NCI-H2081 treated with DMSO at 0.1 percent for 48 hours (cell line): ENCODE results near the gene DBP.
"Not testable (repeated sequence)": the region's sequence is repeated elsewhere in the genome, so short reads cannot be mapped to it uniquely, and the experiment has no call there.

Experiments used
- DNase-seq: peaks from one replicate; lab custom pipeline; 2025; lab: John Stamatoyannopoulos, UW

DBP gene

DNA sequence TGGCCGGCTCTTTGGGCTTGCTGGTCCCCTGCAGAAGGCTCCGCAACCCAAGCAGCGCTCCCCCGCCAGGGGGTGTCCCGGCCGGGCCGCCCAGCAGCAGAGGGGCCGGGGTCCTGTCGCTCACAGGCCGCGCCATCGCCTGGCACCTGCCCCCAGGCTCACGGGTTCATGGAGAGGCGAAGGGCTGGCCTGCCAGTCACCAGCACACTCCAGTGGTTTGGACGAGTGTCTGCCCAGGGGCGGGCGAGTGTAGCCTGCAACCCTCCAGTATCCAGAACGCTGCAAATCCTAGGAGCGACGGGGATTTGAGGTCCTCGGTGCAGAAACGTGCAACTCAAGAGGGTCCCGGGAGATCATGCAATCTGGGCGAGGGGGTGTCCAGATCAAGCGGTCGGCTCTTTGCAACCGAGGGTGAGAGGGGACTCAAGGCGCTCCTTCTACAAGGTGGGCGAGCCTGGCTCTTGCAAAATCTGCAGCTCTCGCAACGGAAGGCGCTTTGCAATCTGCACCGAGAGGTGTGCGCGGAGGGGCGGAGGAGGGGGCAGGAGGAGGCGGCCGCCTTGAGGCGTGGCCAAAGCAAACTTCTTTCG lies at the start of gene DBP:
Gene DBP (minus strand): TSS at position 521 of the 590 bp plus-strand sequence. CDS start 385 bp downstream, at position 136.
- no peak for DNase-seq

- DNase-seq = not testable (repeated sequence)
Observed at GRCh38 chr19:48686637-48687036, 49.5 kb upstream of the DBP start.

- no peak for DNase-seq
Observed at GRCh38 chr19:48686088-48686487, 48.9 kb upstream of the DBP start.

GRCh38 chr19:48685583-48685982 lies 48.4 kb upstream of the DBP start:
- DNase-seq = no peak

- no peak for DNase-seq
Observed at GRCh38 chr19:48683349-48683748, 46.2 kb upstream of the DBP start.

DNA sequence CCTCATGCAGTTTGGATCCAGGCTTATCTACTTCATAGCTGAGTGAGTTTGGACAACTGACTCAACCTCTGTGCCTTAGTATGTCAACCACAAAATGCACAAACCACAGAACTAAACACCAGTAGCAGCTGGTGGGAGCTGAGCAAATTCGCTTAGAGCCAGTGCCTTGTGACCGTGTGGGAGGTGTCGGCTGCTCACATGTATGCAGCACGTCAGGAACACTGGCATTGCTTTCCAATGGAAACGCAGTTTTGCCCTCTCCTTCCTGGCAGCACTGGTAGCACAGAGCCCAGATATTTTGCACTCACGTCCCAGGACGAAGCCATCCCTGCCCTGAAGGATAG lies 43.9 kb upstream of the DBP start:
- no peak for DNase-seq

- DNase-seq = no peak
Observed at GRCh38 chr19:48680436-48681126, 43.4 kb upstream of the DBP start.

GRCh38 chr19:48680006-48680405 lies 42.8 kb upstream of the DBP start:
- DNase-seq = not testable (repeated sequence)

DNA sequence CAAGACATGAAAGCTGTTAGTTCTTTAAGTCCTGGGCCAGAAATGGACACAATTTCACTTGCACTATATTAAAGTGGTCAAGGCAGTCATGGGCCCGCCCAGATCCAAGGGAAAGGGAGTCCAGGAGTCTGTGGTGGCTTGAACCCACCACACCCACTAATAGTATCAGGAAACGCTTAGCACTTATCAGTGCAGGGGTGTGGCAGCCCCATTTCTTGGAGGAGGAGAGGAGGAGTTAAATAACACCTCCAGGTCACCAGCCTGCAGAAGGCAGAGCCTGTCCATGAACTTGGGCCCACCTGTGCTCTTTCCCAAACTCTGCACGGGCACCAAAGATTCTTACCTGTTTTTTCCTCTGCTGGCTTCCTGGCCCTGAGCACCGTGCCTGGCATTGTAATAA lies 41.0 kb upstream of the DBP start:
- DNase-seq = no peak

DNA sequence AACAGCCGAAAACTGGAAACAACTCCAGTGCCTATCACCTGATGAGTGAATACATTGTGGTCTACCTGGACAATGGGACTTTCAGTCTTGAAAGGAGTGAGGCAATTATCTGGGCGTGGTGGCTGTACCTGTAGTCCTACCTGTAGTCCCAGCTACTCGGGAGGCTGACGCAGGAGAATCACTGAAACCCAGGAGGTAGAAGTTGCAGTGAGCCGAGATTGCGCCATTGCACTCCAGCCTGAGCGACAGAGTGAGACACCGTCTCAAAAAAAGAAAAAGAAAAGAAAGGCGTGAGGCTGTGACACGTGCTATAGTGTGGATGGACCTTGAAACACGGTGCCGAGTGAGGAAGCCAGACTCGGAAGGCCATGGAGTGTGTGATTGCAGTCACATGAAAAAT lies 39.7 kb upstream of the DBP start:
- DNase-seq = no peak

DNA sequence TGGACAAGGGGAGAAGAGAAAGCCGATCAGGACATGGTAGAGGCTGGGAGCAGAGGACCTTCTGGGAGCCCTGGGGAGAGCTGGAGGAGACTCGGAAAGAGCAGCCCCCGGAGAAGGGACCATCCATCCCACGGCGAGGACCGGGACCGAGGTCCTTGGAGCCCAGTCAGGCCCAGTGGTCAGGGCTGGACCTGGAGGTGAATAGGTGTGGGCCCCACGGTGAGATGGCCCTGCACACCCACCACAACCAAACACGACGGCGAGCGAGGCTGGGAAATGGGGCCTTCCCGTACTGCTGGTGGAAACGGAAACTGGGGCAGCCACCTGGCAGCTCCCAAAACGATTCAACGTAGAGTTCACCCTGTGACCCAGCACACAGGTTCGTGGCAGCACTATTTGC lies 39.3 kb upstream of the DBP start:
- no peak for DNase-seq

- no peak for DNase-seq
Observed at GRCh38 chr19:48674921-48675824, 38.0 kb upstream of the DBP start.

GRCh38 chr19:48674216-48674809 lies 37.1 kb upstream of the DBP start:
- no peak for DNase-seq

DNA sequence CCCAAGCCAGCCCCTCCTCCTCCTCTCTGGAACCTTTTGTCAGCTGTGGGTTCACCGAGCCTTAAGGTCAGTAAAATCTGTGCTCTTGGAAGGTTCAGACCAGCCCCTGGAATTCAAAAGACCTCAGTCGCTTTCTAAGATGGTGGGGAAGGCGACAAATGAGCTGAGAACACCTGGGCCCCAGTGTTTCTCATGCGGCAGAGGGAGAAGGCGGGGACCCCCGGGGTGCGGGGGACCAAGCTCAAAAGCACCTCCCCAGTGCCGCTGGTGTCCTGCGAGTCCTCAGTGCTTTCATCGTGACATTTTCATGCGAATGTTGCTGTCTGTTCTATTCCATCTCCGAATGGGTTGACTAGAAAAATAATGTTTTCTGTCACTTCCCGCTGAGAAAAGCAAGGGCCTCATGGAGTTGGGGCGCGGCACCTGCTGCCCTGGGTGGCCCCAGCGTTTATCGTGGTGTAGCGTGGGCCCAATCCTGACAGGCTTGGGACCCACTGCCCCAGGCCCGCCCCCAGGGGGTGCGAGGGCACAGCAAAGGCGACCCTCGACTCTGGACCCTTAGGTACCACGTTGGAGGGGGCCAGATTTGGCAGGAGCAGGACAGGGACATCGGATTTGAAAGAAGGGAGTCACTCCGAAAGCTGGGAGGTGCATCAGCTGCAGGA lies 36.4 kb upstream of the DBP start:
- no peak for DNase-seq

- no peak for DNase-seq
Observed at GRCh38 chr19:48672994-48673393, 35.8 kb upstream of the DBP start, which contains the start of gene NTN5. TSS of gene NTN5 (minus strand) at chr19:48673017. CDS start at chr19:48670986, 2,031 bp downstream.

- DNase-seq = no peak
Observed at GRCh38 chr19:48671446-48671995, 34.3 kb upstream of the DBP start.

- no peak for DNase-seq
Observed at GRCh38 chr19:48670699-48671445, 33.7 kb upstream of the DBP start.

GRCh38 chr19:48669903-48670668 lies 32.9 kb upstream of the DBP start:
- DNase-seq = no peak

GRCh38 chr19:48668761-48669160 lies 31.6 kb upstream of the DBP start:
- no peak for DNase-seq

- no peak for DNase-seq
Observed at GRCh38 chr19:48668332-48668731, 31.2 kb upstream of the DBP start.
